HepG2 (cell line): ENCODE data around the gene WDCP. TPM values are rescaled to one million over a fixed set of nuclear protein-coding genes. Genes with fewer than 3 reads are reported as not detected.

Source experiments
- MEF2D ChIP-seq: sonication (generic); formaldehyde crosslinking; IDR thresholded peaks from 2 replicates; pipeline ENCODE4 v1.5.1; 2020; ENCODE audit warnings: mild to moderate bottlenecking, missing genetic modification reagents
- PITX1 ChIP-seq: sonication (generic); formaldehyde crosslinking; IDR thresholded peaks from 2 replicates; pipeline ENCODE4 v1.5.1; 2020; ENCODE audit warnings: mild to moderate bottlenecking, missing genetic modification reagents
- SAP130 ChIP-seq: IDR thresholded peaks from 2 replicates; pipeline ENCODE4 v1.6.1; 2016; ENCODE audit warnings: low read depth
- SOX5 ChIP-seq: IDR thresholded peaks from 2 replicates; pipeline ENCODE4 v1.6.1; 2016; ENCODE audit warnings: borderline replicate concordance
- ZNF703 ChIP-seq: sonication (generic); formaldehyde crosslinking; IDR thresholded peaks from 2 replicates; pipeline ENCODE4 v1.5.1; 2020; ENCODE audit warnings: missing genetic modification reagents, mild to moderate bottlenecking, moderate library complexity, borderline replicate concordance
- ZNF816 ChIP-seq: sonication (generic); formaldehyde crosslinking; IDR thresholded peaks from 2 replicates; pipeline ENCODE4 v1.8.0; 2022; ENCODE audit warnings: missing genetic modification reagents, mild to moderate bottlenecking, borderline replicate concordance
- polyA plus RNA-seq, 8 experiments: library from polyadenylated mRNA; depleted of rRNA in 3 of 8; stranded (reverse) in 7 of 8; unstranded in 1 of 8; fragments of >200 nt; fragmentation: Illumina TruSeq in 4 of 8; extraction: Trizol in 4 of 8; gene quantifications; 2 replicates each; pipeline versions ENCODE4 v1.2.1 to v1.2.3, GENCODE V29; 2011 to 2016; ENCODE audit warnings: low read depth in 4 of 8, missing spikeins in 1 of 8, mixed read lengths in 1 of 8; ENCODE audit not compliant: insufficient read depth in 1 of 8
- total RNA-seq, 5 experiments: library from RNA; depleted of rRNA; stranded (reverse); fragments of >200 nt; fragmentation: Illumina TruSeq; extraction: Trizol; gene quantifications; 2 replicates each; pipeline ENCODE4 v1.2.3, GENCODE V29; 2016; ENCODE audit warnings: low read depth in 1 of 5
- TF ChIP-seq, protein P1 (sequence below): fragments of 450-650 bp; IDR thresholded peaks from 2 replicates; pipeline ENCODE4 v1.6.1; 2017
- TF ChIP-seq, protein P2 (sequence below): sonication (generic); formaldehyde crosslinking; IDR thresholded peaks from 2 replicates; pipeline ENCODE4 v1.9.0; 2022; ENCODE audit warnings: missing genetic modification reagents, mild to moderate bottlenecking, borderline replicate concordance
- TF ChIP-seq, protein P3 (sequence below): sonication (generic); formaldehyde crosslinking; IDR thresholded peaks from 2 replicates; pipeline ENCODE4 v1.5.1; 2020; ENCODE audit warnings: mild to moderate bottlenecking, missing genetic modification reagents, moderate library complexity
- TF ChIP-seq, protein P4 (sequence below): sonication (generic); formaldehyde crosslinking; conservative IDR thresholded peaks from 2 replicates; pipeline ENCODE4 v1.4.0; 2020; ENCODE audit warnings: missing genetic modification reagents
- TF ChIP-seq, protein P5 (sequence below): sonication (generic); formaldehyde crosslinking; IDR thresholded peaks from 2 replicates; pipeline ENCODE4 v1.4.0; 2020; ENCODE audit warnings: missing genetic modification reagents, low read depth, mild to moderate bottlenecking, borderline replicate concordance

Gene WDCP
- total and polyA plus RNA-seq, 2 of the 13 experiments (the other 11 are each of a cell fraction or from before 2014, with no cell fraction given) = 17.4 to 22.6 TPM

DNA sequence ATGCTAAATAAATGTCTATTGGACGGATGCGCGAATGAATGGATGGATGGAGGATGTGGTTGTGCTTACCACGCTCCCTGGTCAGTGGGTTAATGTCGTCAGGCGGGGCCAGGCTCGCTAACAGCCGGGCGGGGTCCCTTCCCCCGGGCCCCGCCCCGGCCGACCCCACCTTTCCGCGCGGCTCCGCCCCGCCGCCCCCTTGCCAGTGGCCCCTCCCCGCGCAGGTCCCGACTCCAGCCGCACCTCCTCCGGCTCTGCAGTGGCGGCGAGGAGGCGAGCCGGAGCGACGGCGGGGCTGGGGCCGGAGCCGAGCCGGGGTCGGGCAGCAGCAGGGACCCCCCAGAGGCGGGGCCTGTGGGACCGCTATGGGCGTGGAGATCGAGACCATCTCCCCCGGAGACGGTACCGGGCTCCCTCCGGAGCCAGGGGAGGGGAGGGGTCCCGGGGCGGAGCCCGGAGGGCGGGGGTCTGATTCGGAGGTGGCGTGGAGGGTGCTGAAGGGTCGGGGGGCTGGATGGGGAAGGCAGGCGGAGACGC lies 2.4 kb upstream of the WDCP start, which contains the start of gene FKBP1B (continued):
- TF ChIP-seq, protein P1, sequence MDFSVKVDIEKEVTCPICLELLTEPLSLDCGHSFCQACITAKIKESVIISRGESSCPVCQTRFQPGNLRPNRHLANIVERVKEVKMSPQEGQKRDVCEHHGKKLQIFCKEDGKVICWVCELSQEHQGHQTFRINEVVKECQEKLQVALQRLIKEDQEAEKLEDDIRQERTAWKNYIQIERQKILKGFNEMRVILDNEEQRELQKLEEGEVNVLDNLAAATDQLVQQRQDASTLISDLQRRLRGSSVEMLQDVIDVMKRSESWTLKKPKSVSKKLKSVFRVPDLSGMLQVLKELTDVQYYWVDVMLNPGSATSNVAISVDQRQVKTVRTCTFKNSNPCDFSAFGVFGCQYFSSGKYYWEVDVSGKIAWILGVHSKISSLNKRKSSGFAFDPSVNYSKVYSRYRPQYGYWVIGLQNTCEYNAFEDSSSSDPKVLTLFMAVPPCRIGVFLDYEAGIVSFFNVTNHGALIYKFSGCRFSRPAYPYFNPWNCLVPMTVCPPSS = no peak
- TF ChIP-seq, protein P2, sequence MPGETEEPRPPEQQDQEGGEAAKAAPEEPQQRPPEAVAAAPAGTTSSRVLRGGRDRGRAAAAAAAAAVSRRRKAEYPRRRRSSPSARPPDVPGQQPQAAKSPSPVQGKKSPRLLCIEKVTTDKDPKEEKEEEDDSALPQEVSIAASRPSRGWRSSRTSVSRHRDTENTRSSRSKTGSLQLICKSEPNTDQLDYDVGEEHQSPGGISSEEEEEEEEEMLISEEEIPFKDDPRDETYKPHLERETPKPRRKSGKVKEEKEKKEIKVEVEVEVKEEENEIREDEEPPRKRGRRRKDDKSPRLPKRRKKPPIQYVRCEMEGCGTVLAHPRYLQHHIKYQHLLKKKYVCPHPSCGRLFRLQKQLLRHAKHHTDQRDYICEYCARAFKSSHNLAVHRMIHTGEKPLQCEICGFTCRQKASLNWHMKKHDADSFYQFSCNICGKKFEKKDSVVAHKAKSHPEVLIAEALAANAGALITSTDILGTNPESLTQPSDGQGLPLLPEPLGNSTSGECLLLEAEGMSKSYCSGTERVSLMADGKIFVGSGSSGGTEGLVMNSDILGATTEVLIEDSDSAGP (CRISPR knock-in tag) = peak; percentile 40; the same call in 1 of the 2 replicates
- TF ChIP-seq ZNF703 (no peak), SAP130 (CRISPR knock-in tag) (peak; percentile 73), MEF2D (CRISPR knock-in tag) (0 out of 2 replicates have a peak, but pooled peaks have one; percentile 3), ZNF816 (CRISPR knock-in tag) (peak; percentile 31; the same call in 1 of the 2 replicates), SOX5 (CRISPR knock-in tag) (peak; percentile 34; the same call in 1 of the 2 replicates), PITX1 (no peak)
- TF ChIP-seq, protein P3, sequence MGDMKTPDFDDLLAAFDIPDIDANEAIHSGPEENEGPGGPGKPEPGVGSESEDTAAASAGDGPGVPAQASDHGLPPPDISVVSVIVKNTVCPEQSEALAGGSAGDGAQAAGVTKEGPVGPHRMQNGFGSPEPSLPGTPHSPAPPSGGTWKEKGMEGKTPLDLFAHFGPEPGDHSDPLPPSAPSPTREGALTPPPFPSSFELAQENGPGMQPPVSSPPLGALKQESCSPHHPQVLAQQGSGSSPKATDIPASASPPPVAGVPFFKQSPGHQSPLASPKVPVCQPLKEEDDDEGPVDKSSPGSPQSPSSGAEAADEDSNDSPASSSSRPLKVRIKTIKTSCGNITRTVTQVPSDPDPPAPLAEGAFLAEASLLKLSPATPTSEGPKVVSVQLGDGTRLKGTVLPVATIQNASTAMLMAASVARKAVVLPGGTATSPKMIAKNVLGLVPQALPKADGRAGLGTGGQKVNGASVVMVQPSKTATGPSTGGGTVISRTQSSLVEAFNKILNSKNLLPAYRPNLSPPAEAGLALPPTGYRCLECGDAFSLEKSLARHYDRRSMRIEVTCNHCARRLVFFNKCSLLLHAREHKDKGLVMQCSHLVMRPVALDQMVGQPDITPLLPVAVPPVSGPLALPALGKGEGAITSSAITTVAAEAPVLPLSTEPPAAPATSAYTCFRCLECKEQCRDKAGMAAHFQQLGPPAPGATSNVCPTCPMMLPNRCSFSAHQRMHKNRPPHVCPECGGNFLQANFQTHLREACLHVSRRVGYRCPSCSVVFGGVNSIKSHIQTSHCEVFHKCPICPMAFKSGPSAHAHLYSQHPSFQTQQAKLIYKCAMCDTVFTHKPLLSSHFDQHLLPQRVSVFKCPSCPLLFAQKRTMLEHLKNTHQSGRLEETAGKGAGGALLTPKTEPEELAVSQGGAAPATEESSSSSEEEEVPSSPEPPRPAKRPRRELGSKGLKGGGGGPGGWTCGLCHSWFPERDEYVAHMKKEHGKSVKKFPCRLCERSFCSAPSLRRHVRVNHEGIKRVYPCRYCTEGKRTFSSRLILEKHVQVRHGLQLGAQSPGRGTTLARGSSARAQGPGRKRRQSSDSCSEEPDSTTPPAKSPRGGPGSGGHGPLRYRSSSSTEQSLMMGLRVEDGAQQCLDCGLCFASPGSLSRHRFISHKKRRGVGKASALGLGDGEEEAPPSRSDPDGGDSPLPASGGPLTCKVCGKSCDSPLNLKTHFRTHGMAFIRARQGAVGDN (CRISPR knock-in tag) = peak; percentile 55
- TF ChIP-seq, protein P4, sequence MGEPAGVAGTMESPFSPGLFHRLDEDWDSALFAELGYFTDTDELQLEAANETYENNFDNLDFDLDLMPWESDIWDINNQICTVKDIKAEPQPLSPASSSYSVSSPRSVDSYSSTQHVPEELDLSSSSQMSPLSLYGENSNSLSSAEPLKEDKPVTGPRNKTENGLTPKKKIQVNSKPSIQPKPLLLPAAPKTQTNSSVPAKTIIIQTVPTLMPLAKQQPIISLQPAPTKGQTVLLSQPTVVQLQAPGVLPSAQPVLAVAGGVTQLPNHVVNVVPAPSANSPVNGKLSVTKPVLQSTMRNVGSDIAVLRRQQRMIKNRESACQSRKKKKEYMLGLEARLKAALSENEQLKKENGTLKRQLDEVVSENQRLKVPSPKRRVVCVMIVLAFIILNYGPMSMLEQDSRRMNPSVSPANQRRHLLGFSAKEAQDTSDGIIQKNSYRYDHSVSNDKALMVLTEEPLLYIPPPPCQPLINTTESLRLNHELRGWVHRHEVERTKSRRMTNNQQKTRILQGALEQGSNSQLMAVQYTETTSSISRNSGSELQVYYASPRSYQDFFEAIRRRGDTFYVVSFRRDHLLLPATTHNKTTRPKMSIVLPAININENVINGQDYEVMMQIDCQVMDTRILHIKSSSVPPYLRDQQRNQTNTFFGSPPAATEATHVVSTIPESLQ = 0 out of 2 replicates have a peak, but pooled peaks have one; percentile 39
- TF ChIP-seq, protein P5, sequence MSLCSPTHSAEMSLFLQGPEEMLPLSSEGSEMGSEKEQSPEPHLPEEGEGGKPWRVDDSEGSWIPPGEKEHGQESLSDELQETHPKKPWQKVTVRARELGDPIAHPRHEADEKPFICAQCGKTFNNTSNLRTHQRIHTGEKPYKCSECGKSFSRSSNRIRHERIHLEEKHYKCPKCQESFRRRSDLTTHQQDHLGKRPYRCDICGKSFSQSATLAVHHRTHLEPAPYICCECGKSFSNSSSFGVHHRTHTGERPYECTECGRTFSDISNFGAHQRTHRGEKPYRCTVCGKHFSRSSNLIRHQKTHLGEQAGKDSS (CRISPR knock-in tag) = 0 out of 2 replicates have a peak, but pooled peaks have one; percentile 56
